Upper lobe of right lung (tissue), 1 donor: ENCODE results near the gene SIX6. TPM values are rescaled to one million over a fixed set of nuclear protein-coding genes. Genes with fewer than 3 reads are reported as not detected.

ENCODE experiments used
- ATAC-seq: fragments of 200-7000 bp; cut with Tn5 transposase; one replicate; pipeline ENCODE4 v1.9.1; 2020; ENCODE audit warnings: mild to moderate bottlenecking, moderate library complexity
- DNase-seq: peaks from one replicate; pipeline ENCODE4 v3.0.0-alpha.2; 2020
- H3K27ac ChIP-seq: fragments of 200-600 bp; one replicate; pipeline ENCODE4 v1.8.0; 2022
- H3K27me3 ChIP-seq: fragments of 200-600 bp; one replicate; pipeline ENCODE4 v1.8.0; 2022; ENCODE audit warnings: mild to moderate bottlenecking
- H3K36me3 ChIP-seq: fragments of 200-600 bp; one replicate; pipeline ENCODE4 v1.8.0; 2022
- H3K4me1 ChIP-seq: fragments of 200-600 bp; one replicate; pipeline ENCODE4 v1.8.0; 2022
- H3K4me3 ChIP-seq: fragments of 200-600 bp; one replicate; pipeline ENCODE4 v1.8.0; 2022; ENCODE audit warnings: mild to moderate bottlenecking
- H3K9me3 ChIP-seq: fragments of 200-600 bp; one replicate; pipeline ENCODE4 v1.8.0; 2022
- CTCF ChIP-seq: fragments of 200-600 bp; IDR thresholded peaks from one replicate; pipeline ENCODE4 v1.8.0; 2022; ENCODE audit warnings: antibody characterized with exemption
- intact Hi-C: fragments of 100-400 bp; cut with DNase I; formaldehyde crosslinking; loops from one replicate; pipeline ENCODE4 v1.11.0; 2022
- total RNA-seq: library from RNA; stranded (reverse); fragmentation: NEBNext Ultra II Directional; extraction: Animal tissue kit (Norgen Biotek cat#: 25700); gene quantifications from one replicate; pipeline ENCODE4 v1.2.1, GENCODE V29; 2021
- donor health status: DM: no; HTN: yes; CAD: no; lungs with severe emphysema.

The SIX6 gene
- total RNA-seq, 1 donor from 2014 or later, result not detected

- Histone ChIP-seq H3K27ac (no peak overlapping the region), H3K36me3 (no peaks in the 10 kb centered on the region), H3K9me3 (no peaks in the 10 kb centered on the region), H3K4me1 (no peaks in the 10 kb centered on the region), H3K4me3 (no peak overlapping the region), H3K27me3 (peaks cover 69% of the 10 kb centered on the region)
- intact Hi-C loops, result no loop called here
- DNase-seq (no peak), ATAC-seq (no peak)
- no peak for TF ChIP-seq CTCF
These were observed 20.8 kb upstream of the SIX6 start for GRCh38 chr14:60488175-60488574.

- no peak for TF ChIP-seq CTCF
- H3K27ac ChIP-seq, result no peak overlapping the region
- H3K4me1 ChIP-seq, result no peaks in the 10 kb centered on the region
- ATAC-seq (no peak), DNase-seq (no peak)
- H3K36me3 ChIP-seq, result no peaks in the 10 kb centered on the region
- intact Hi-C loops, result no loop called here
- H3K9me3 ChIP-seq, result no peaks in the 10 kb centered on the region
- H3K27me3 ChIP-seq, result peaks cover 50% of the 10 kb centered on the region
- no peak overlapping the region for H3K4me3 ChIP-seq
These were observed 18.7 kb upstream of the SIX6 start for GRCh38 chr14:60490270-60490669.

GRCh38 chr14:60495946-60496345 is 13.0 kb upstream of the SIX6 start:
- Histone ChIP-seq H3K4me3 (no peak overlapping the region), H3K36me3 (no peaks in the 10 kb centered on the region), H3K4me1 (no peaks in the 10 kb centered on the region), H3K9me3 (no peaks in the 10 kb centered on the region), H3K27ac (no peak overlapping the region), H3K27me3 (peaks cover 15% of the 10 kb centered on the region)
- intact Hi-C loops, result no loop called here
- ATAC-seq (no peak), DNase-seq (no peak)
- no peak for TF ChIP-seq CTCF

- DNase-seq, result no peak
- intact Hi-C loops, result no loop called here
- H3K4me3 ChIP-seq, result no peak overlapping the region
- H3K27ac ChIP-seq, result no peak overlapping the region
- no peaks in the 10 kb centered on the region for H3K9me3 ChIP-seq
- no peak for ATAC-seq
- H3K4me1 ChIP-seq, result no peaks in the 10 kb centered on the region
- H3K36me3 ChIP-seq, result no peaks in the 10 kb centered on the region
- peaks cover 72% of the 10 kb centered on the region for H3K27me3 ChIP-seq
- no peak for TF ChIP-seq CTCF
These were observed 6.4 kb upstream of the SIX6 start for GRCh38 chr14:60502541-60502940.

- Histone ChIP-seq H3K4me1 (peaks cover 5% of the 10 kb centered on the region), H3K27ac (no peak overlapping the region), H3K9me3 (no peaks in the 10 kb centered on the region), H3K36me3 (no peaks in the 10 kb centered on the region), H3K4me3 (no peak overlapping the region), H3K27me3 (peaks cover 97% of the 10 kb centered on the region)
- intact Hi-C loops, result no loop called here
- TF ChIP-seq CTCF, result no peak
- DNase-seq (no peak), ATAC-seq (no peak)
These were observed 3.5 kb upstream of the SIX6 start for GRCh38 chr14:60505448-60505847.

GRCh38 chr14:60506010-60506409 is 2.9 kb upstream of the SIX6 start:
- peaks cover 98% of the 10 kb centered on the region for H3K27me3 ChIP-seq
- H3K27ac ChIP-seq, result no peak overlapping the region
- DNase-seq (no peak), ATAC-seq (no peak)
- no peak overlapping the region for H3K4me3 ChIP-seq
- H3K4me1 ChIP-seq, result peaks cover 5% of the 10 kb centered on the region
- no peak for TF ChIP-seq CTCF
- no peaks in the 10 kb centered on the region for H3K9me3 ChIP-seq
- intact Hi-C loops, result no loop called here
- no peaks in the 10 kb centered on the region for H3K36me3 ChIP-seq
